Measurements from ENCODE around the gene MAST1.
"Not testable (repeated sequence)": the region's sequence is repeated elsewhere in the genome, so short reads cannot be mapped to it uniquely, and the experiment has no call there.

- TF ChIP-seq, protein P1, sequence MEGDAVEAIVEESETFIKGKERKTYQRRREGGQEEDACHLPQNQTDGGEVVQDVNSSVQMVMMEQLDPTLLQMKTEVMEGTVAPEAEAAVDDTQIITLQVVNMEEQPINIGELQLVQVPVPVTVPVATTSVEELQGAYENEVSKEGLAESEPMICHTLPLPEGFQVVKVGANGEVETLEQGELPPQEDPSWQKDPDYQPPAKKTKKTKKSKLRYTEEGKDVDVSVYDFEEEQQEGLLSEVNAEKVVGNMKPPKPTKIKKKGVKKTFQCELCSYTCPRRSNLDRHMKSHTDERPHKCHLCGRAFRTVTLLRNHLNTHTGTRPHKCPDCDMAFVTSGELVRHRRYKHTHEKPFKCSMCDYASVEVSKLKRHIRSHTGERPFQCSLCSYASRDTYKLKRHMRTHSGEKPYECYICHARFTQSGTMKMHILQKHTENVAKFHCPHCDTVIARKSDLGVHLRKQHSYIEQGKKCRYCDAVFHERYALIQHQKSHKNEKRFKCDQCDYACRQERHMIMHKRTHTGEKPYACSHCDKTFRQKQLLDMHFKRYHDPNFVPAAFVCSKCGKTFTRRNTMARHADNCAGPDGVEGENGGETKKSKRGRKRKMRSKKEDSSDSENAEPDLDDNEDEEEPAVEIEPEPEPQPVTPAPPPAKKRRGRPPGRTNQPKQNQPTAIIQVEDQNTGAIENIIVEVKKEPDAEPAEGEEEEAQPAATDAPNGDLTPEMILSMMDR (IDR thresholded peaks at IDR 0.05): not testable (repeated sequence)
- TF ChIP-seq POLR2A (IDR thresholded peaks at IDR 0.05): not testable (repeated sequence)
Measured at GRCh38 chr19:12817810-12818209, 20.5 kb upstream of the MAST1 start.
